ENCODE data around the gene SLCO3A1.

Gene SLCO3A1

GRCh38 chr15:92076541-92076940 is 223.0 kb downstream of the SLCO3A1 start:
- DNase-seq: no peak

- DNase-seq: peak; percentile 6
Observed at GRCh38 chr15:92077353-92078085, 224.0 kb downstream of the SLCO3A1 start.

- DNase-seq: no peak
Observed at GRCh38 chr15:92078270-92078669, 224.8 kb downstream of the SLCO3A1 start.

GRCh38 chr15:92079047-92079446 is 225.5 kb downstream of the SLCO3A1 start:
- no peak for DNase-seq

- DNase-seq: no peak
Observed at GRCh38 chr15:92079647-92080255, 226.2 kb downstream of the SLCO3A1 start.

- DNase-seq: peak; percentile 37
Observed at GRCh38 chr15:92082006-92082843, 228.7 kb downstream of the SLCO3A1 start.

- no peak for DNase-seq
Observed at GRCh38 chr15:92083190-92083589, 229.7 kb downstream of the SLCO3A1 start.

GRCh38 chr15:92087211-92087610 is 233.7 kb downstream of the SLCO3A1 start:
- DNase-seq: no peak

- no peak for DNase-seq
Observed at GRCh38 chr15:92091155-92091734, 237.7 kb downstream of the SLCO3A1 start.

GRCh38 chr15:92092289-92093105 is 239.0 kb downstream of the SLCO3A1 start:
- no peak for DNase-seq

- DNase-seq: no peak
Observed at GRCh38 chr15:92095693-92096092, 242.2 kb downstream of the SLCO3A1 start.

GRCh38 chr15:92097474-92098178 is 244.1 kb downstream of the SLCO3A1 start:
- DNase-seq: no peak

- no peak for DNase-seq
Observed at GRCh38 chr15:92098869-92099268, 245.4 kb downstream of the SLCO3A1 start.

- no peak for DNase-seq
Observed at GRCh38 chr15:92100301-92100700, 246.8 kb downstream of the SLCO3A1 start.

- DNase-seq: no peak
Observed at GRCh38 chr15:92100751-92101150, 247.2 kb downstream of the SLCO3A1 start.

- no peak for DNase-seq
Observed at GRCh38 chr15:92101708-92102394, 248.3 kb downstream of the SLCO3A1 start.

- no peak for DNase-seq
Observed at GRCh38 chr15:92102395-92102755, 248.9 kb downstream of the SLCO3A1 start.

GRCh38 chr15:92104072-92104471 is 250.6 kb downstream of the SLCO3A1 start:
- DNase-seq: no peak

GRCh38 chr15:92105611-92106010 is 252.1 kb downstream of the SLCO3A1 start:
- no peak for DNase-seq

- DNase-seq: no peak
Observed at GRCh38 chr15:92107510-92107909, 254.0 kb downstream of the SLCO3A1 start.

GRCh38 chr15:92109191-92109873 is 255.8 kb downstream of the SLCO3A1 start:
- peak; percentile 73 for DNase-seq

All from NCI-H2029 treated with DMSO at 0.1 percent for 48 hours (cell line).